HL-60/S4 (cell line): ENCODE measurements around the gene PTPRN2.

Experiments used
- in situ Hi-C: fragments of 300-500 bp; cut with MboI; formaldehyde crosslinking; loops from 2 replicates; pipeline ENCODE4 v1.14.3; 2022; ENCODE audit warnings: low sequenced_read_pairs

PTPRN2 gene

GRCh38 chr7:158557441-158557755 lies 30.2 kb downstream of the PTPRN2 start:
- in situ Hi-C loops: no loop called here

GRCh38 chr7:158556721-158557440 lies 30.7 kb downstream of the PTPRN2 start:
- in situ Hi-C loops: no loop called here

GRCh38 chr7:158555034-158555520 lies 32.5 kb downstream of the PTPRN2 start:
- in situ Hi-C loops: no loop called here

GRCh38 chr7:158550886-158551452 lies 36.7 kb downstream of the PTPRN2 start:
- in situ Hi-C loops: no loop called here

- in situ Hi-C loops: no loop called here
Measured at GRCh38 chr7:158550394-158550700, 37.3 kb downstream of the PTPRN2 start.

- in situ Hi-C loops: no loop called here
Measured at GRCh38 chr7:158549616-158550393, 37.8 kb downstream of the PTPRN2 start.

GRCh38 chr7:158549176-158549615 lies 38.4 kb downstream of the PTPRN2 start:
- in situ Hi-C loops: no loop called here

- in situ Hi-C loops: no loop called here
Measured at GRCh38 chr7:158548726-158549125, 38.9 kb downstream of the PTPRN2 start.

GRCh38 chr7:158547817-158548216 lies 39.8 kb downstream of the PTPRN2 start:
- in situ Hi-C loops: no loop called here

GRCh38 chr7:158546626-158547025 lies 41.0 kb downstream of the PTPRN2 start:
- in situ Hi-C loops: no loop called here

GRCh38 chr7:158546214-158546613 lies 41.4 kb downstream of the PTPRN2 start:
- in situ Hi-C loops: no loop called here

- in situ Hi-C loops: no loop called here
Measured at GRCh38 chr7:158544708-158545107, 42.9 kb downstream of the PTPRN2 start.

GRCh38 chr7:158543840-158544239 lies 43.8 kb downstream of the PTPRN2 start:
- in situ Hi-C loops: no loop called here

GRCh38 chr7:158542651-158543566 lies 44.7 kb downstream of the PTPRN2 start:
- in situ Hi-C loops: no loop called here

GRCh38 chr7:158541346-158542010 lies 46.1 kb downstream of the PTPRN2 start:
- in situ Hi-C loops: no loop called here

GRCh38 chr7:158539711-158540146 lies 47.9 kb downstream of the PTPRN2 start:
- in situ Hi-C loops: no loop called here

GRCh38 chr7:158538156-158538946 lies 49.3 kb downstream of the PTPRN2 start:
- in situ Hi-C loops: no loop called here

- in situ Hi-C loops: no loop called here
Measured at GRCh38 chr7:158537516-158537882, 50.1 kb downstream of the PTPRN2 start.

GRCh38 chr7:158536871-158537515 lies 50.6 kb downstream of the PTPRN2 start:
- in situ Hi-C loops: no loop called here
